Midbrain (tissue), 1 donor: ENCODE measurements around the gene MT1F.
"Not testable (repeated sequence)": the region's sequence is repeated elsewhere in the genome, so short reads cannot be mapped to it uniquely, and the experiment has no call there.

ENCODE experiments used
- DNase-seq: peaks from one replicate; lab custom pipeline; 2025; lab: John Stamatoyannopoulos, UW

Gene MT1F

DNA sequence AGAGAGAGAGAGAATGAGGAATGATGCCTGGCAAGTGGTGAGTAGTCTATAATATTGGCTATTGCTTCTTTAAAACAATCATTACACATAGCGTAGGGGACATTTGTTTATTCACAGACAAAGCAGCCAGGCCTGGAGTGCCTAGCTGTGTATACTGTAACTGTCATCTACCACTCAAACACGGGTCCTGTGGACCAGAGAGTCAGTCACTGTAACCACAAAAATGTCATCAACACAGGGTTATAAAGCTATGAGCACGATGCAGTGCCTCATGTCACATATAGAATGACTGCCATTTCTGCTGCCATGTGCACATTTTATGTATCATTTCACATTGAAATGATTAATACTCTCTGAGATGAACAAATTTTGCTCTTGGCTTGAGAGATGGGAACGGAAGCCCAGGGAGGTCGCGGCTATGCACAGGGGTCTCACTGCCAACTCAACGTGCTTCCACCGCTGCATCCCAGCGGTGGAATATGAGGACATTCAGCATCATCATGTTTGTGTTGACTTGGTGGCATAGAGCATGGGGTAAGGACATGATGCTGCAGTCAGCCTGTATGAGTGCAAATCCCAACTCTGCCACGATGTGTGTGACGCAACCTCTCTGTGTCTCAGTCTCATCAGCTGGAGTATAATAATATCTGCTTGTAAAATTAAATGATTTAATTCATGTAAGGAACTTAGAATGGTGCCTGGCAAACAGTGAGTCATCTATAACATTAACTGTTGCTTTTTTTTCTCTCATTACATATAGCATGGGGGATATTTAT, 15.2 kb downstream of the MT1F start:
- DNase-seq: no peak

- no peak for DNase-seq
Measured at GRCh38 chr16:56673921-56674320, 16.2 kb downstream of the MT1F start.

GRCh38 chr16:56674570-56674969, 16.8 kb downstream of the MT1F start:
- not testable (repeated sequence) for DNase-seq

DNA sequence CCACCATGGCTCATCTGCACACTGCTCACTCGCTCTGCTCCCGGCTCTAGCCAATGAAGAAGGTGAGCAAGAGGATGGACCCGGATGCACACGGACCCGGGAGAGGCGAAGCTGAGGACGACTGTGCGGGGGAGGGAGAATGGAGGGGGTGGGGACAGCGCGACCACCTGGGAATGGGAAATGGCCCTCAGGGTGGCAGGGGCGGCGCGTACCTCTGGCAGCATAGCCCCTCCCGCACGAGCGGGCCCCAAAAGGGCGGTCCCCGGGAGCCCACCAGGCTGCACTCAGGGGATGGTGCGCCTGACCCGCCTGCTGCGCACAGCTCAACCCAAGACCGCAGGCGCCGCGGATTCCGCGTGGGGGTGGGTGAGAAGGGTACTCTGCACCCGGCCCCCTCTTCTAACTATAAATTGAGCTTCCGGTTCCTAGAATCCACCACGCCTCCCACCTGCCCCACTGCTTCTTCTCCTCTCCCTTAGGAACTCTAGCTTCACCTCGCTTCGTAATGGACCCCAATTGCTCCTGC, 18.0 kb downstream of the MT1F start:
- no peak for DNase-seq

DNA sequence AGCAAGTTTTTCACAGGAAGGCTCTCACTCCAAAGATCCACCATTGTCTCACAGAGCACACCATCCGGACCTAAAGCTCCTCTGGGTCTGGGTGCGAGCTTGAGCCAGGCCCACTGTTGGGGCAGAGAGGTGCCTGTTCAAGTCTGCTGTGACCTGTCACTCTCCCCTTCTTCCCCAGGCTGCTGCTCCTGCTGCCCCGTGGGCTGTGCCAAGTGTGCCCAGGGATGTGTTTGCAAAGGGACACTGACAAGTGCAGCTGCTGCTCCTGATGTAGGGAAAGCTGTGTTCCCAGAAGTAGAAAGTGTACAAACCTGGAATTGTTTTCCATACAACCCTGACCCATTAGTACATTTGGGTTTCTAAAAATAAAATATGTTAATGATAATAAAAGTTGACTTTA, 19.7 kb downstream of the MT1F start:
- DNase-seq: no peak

DNA sequence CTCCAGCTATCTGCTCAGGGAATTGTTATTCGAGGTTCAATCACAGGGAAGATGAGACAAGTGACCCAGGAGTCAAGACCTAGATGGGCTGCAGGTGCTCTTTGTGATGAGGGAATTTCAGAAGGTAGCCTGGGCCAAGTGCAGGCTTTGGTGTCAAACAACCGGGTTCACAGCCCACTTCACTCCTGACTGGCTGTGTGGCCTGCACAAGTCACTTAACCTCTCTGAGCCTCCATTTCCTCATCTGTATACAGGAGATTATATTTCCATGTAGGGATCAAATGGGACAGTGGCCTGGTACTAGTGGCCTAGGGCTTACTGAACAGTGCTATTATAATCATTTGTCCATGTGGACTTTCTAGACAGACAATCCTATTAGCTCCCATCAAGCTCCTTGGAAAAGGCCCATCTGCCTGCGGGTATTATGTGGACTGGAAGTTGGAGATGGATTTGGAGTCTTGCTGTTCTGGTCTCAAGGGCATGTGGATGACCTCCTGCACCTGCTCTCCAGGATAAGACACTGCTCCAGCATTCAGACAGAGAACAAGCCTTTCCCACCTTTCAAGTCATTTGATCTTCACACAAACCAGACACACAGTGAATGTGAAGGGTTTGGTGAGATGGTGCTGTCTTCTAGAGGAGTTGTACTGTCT, 21.4 kb downstream of the MT1F start:
- DNase-seq: no peak

- no peak for DNase-seq
Measured at GRCh38 chr16:56679818-56680217, 22.1 kb downstream of the MT1F start.

DNA sequence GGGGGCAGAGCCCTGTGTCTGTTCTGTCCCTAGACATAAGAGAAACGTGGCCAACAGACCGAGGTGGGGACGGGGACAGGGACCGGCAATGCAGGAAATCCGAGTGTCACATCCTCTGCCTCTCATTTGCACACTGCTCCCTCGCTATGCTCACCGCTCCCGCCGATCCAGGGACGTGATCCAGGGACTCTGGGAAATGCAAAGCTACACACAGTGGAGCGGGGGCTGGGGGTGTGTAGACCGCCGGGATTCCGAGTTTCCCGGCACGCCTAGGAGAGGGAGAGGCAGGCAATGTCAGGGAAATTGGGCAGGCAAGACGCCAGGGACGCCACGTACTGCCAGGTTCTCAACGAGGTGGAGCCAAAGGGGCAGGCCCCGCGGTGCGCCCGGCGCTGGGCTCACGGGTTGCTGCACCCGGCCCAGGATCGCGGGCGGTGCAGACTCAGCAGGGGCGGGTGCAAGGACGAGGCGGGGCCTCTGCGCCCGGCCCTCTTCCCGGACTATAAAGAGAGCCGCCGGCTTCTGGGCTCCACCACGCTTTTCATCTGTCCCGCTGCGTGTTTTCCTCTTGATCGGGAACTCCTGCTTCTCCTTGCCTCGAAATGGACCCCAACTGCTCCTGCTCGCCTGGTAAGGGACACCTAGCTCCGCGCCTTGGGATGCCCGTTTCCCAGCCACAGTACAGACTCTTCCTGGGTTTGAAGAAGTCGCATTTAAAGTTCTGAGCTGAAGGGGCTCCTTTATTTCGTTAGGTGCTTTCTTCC, 24.4 kb downstream of the MT1F start, which contains the start of gene MT1X:
TSS of gene MT1X (plus strand) at position 532 of the 764 bp plus-strand sequence. CDS start at position 603, 71 bp downstream.
- DNase-seq: peak; percentile 89

DNA sequence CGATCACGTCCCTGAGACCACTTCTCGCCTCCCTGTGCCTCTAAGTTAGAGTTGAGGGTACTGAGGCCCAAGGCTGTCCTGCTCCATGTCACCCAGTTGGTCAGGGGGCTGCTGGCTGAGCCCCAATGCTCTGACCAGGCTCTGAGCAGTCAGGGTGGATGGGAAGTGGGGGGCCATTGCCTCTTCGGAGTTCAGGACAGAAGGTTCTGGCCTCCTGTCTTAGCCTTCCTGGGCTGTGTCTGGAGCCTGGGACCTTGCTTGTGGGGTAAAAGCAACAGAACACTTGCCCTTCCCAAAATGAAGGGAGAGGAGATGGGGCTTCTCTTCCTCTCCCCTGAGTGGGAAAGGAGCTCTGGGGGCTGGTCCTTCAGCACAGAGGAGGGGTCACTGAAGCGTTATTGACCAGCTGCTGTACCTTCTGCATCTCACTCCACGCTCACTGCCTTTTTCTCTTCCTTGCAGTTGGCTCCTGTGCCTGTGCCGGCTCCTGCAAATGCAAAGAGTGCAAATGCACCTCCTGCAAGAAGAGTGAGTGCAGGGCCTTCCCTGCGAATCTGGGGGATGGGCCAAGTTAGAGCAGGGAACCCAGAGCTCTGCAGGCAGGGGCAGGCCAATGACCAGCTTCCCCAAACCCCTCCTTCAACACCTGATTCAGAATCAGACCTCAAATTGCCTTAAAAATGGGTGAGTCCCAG, 25.1 kb downstream of the MT1F start:
- DNase-seq: no peak

- no peak for DNase-seq
Measured at GRCh38 chr16:56683424-56684172, 25.8 kb downstream of the MT1F start.

- no peak for DNase-seq
Measured at GRCh38 chr16:56684256-56684925, 26.6 kb downstream of the MT1F start.

- no peak for DNase-seq
Measured at GRCh38 chr16:56684926-56685590, 27.3 kb downstream of the MT1F start.

- no peak for DNase-seq
Measured at GRCh38 chr16:56686758-56687157, 29.0 kb downstream of the MT1F start.

DNA sequence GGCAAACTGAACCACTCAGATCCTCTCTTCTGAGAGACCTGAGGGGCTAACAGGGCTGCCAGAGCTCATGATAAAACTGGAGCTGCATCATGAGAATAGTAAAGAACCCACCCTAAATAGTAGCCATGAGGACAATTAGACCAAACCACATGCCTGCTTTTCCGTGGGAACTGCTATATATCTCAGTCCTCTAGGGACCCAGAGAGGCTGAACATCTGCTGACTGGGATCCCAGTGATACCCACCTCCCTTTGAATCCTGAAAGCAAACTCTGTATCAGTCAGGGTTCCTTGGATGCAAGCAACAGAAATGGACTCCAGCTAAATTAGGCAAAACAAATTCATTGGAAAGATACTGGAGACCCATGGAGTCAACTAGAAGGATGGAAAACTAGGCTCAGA, 31.0 kb downstream of the MT1F start:
- DNase-seq: no peak

DNA sequence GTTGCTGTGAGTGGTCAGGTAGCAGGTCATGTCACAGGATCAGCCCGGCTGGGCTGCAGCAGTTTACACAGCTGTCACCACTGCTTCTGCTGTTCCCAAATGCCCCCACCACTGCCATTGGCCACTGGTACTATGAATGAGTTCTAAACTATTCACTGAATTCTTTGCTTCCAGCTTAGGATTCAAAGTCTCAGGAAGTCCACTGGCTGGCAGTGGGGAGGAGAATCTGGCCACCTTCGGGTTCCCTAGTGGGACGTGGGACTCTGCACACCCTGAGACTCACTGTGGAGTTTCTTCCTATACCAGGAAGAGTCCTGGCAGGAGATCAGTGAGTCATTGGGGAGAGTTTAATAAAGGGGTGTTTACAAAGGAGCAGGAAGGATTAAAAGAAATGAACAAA, 31.4 kb downstream of the MT1F start:
- no peak for DNase-seq

- DNase-seq: no peak
Measured at GRCh38 chr16:56690420-56691122, 32.8 kb downstream of the MT1F start.

- no peak for DNase-seq
Measured at GRCh38 chr16:56691885-56692284, 34.1 kb downstream of the MT1F start.

GRCh38 chr16:56695246-56695645, 37.5 kb downstream of the MT1F start:
- no peak for DNase-seq

DNA sequence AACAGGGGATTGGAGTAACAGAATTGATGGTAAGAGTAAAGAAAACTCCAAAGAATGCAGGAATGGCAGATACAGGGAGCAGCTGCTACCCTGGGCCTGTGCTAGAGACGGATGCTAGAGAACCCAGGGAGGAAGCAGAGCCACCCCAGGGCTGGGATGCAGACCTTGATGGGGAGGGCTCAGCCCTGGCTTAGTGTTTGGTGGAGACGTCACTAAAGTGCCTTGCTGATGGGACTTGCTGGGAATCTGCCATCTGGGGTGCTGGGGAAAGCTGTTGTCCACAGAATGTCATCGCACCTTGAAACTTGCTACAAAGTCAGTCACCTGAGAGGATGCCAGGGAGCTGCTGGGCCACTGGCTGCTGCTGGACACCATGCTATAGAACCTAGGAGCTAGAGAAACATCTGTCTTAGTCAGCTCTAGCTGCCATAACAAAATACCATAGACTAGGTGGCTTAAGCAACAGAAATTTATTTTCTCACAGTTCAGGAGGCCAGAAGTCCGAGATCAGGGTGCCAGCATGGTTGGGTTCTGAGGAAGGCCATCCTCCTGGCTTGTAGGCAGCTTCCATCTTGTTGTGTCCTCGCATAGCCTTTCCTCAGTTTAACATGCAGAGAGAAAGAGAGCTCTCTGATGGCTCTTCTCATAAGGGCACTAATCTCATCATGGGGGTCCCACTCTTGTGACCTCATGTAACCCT, 39.8 kb downstream of the MT1F start:
- DNase-seq: no peak
